Suppressor macrophage (primary cell): ENCODE data around the gene HEXD.
A peak's percentile ranks its signal among the peaks of the same experiment; 100 is the strongest.
"Not testable (repeated sequence)": the region's sequence is repeated elsewhere in the genome, so short reads cannot be mapped to it uniquely, and the experiment has no call there.

Experiments
- DNase-seq, 4 experiments: peaks; one replicate each; pipeline ENCODE4 v3.0.0-alpha.2; 2020 to 2022

Gene HEXD

DNA sequence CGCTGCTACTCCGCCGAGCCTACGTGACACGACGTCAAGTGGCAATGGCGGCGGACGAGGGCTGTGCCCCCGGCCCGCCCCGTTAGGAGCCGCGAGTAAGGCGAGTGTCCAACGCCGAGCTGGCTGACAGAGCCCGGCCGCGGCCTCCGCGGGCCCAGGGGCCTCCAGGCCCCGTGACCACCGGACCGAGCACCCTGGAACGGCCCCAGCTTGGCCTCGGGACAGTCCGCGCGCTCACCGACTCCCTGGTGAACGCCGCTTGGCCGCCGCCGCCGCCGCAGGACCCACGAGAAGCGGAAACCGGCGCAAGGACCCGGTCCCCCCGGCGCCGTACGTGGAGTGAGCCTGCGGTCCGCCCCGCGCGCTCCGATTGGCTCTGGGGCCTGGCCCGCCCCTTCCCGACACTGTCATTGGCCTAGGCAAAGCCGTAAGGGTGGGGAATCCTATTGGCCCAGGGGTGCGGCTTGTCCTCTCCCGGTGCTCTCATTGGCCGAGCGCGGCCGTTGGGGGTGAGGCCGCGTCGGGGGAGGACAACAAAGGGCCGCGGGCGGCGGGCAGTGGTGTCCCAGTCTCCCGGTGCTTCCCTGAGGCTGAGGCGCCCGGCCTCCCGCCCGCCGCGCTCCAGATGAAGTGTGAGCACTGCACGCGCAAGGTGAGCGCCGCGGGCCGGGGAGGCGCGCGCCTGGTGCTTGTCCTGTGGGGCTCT lies 40.2 kb downstream of the HEXD start, which contains the start of gene NARF:
NARF (plus strand) TSS at position 563 of the 706 bp plus-strand sequence; CDS start at position 626, 63 bp downstream.
- DNase-seq = peak; percentile 98 to 100 (median 99)

- DNase-seq = peak; percentile 47 to 68 (median 55)
Observed at GRCh38 chr17:82458885-82459424, 40.8 kb downstream of the HEXD start.

GRCh38 chr17:82459936-82460335 lies 41.8 kb downstream of the HEXD start:
- not testable (repeated sequence) for DNase-seq

DNA sequence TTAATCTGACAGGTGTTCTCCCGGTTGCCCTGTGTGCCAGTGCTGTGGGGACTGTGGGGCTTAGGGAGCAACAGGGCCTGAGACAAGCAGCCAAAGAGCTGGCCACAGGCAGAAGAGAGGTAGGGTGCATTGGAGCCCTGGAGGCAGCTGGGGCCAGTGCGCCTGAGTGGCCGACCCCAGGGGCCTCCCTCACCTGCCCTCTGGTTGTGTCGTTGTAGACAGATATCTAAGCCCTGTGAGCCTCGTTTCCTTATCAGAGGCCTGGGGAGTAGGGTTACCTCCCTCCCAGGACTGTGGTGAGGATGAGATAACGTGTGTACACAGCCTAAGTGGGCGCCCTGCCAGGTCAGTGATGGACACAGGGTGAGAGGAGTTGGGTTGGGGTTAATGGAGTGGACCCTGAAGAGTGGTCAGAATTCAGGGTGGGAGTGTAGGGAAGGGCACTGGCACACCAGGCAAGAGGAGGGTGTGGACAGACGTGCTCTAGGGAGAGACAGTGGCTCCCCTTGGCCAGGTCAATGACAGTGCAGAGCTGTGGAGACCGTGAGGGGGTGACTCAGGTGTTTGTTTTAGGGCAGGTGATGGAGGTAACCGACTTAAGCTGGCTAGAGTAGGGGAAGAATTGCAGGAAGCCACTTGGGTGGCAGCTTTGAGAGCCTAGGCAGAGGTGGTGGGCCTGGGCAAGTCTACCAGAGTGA lies 43.8 kb downstream of the HEXD start:
- DNase-seq = no peak

DNA sequence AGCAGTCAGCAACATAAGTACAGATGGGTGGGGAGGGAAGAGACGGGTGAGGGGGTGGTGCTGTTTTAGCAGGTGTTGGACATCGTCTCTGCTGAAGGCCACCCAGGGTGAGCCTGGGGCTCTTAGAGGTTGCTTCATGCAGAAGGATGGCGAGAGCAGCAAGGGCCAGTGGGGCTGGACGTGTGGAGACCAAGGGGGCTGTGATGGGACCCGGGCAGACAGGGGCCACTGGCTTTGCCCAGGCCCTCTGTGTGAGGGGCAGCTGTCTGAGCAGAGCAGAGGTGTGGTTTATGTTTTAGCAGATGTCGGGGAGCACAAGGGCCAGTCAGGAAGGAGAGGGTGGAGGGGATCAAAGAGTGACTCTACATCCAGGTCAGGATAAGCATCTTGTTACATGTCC lies 45.2 kb downstream of the HEXD start:
- no peak for DNase-seq

DNA sequence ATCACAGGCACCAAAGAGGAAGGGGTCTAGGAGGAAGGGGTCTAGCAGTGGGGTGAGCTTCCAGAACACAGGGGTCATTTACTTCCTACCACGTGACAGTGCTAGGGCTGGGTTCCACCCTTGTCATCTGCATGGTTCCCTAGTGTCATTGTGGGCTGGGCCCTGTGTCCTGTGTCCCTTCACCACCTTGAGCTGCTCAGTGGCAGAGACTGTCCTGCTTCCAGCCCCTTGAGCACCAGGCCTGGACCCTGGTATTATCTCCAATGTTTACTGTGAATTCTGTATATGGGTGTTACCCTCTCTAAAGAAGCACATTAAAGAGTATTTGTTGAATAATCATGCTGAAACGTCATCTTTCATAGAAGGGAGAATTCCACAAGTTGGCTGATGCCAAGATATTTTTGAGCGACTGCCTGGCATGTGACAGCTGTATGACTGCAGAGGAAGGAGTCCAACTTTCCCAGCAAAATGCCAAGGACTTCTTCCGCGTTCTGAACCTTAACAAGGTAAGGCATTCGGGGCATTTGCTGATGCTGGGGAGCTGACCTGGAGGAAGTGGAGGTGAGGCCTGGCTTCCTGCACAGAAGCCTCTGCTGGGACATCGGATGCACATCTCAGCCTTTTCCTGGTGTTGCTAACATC lies 45.9 kb downstream of the HEXD start:
- no peak for DNase-seq

DNA sequence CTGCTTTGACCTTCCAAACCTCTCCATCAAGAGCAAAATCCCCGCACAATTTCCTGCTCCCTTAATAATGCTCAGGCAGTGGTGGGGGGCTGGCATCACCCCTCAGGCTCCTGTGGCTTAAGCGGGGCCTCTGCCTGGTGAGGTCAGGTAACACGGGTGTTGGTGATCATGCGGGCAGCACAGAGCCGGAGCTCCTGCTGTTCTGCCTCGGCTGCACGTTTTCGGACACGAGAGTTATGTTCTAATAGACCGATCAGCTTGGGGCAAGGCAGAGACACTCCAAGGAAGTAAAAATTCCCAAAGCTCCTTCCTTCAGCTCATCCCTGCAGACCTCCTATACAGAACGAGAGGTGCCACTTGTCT lies 46.4 kb downstream of the HEXD start:
- no peak for DNase-seq

- DNase-seq = peak in 2 of 4 experiments; percentile 24 to 29
Observed at GRCh38 chr17:82465023-82465603, 47.0 kb downstream of the HEXD start.

GRCh38 chr17:82468692-82469091 lies 50.5 kb downstream of the HEXD start:
- DNase-seq = no peak

GRCh38 chr17:82470065-82470464 lies 51.9 kb downstream of the HEXD start:
- no peak for DNase-seq

- DNase-seq = no peak
Observed at GRCh38 chr17:82474223-82475010, 56.3 kb downstream of the HEXD start.

DNA sequence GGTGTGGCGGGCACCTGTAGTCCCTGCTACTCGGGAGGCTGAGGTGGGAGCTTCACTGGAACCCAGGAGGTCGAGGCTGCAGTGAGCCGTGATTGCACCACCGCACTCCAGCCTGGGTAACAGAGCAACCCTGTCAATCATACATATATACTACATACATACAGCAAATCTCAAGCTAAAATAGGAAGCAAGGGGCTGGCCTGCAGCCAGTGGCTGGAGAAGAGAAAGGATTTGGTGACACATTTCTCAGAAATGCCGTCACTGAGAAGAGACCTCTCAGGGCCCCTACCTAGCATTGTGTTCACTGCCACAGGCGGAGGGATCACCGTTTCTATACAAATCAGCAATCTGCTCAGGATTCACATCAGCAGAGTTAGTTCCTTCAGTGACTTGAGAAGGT lies 57.3 kb downstream of the HEXD start:
- no peak for DNase-seq

- DNase-seq = no peak
Observed at GRCh38 chr17:82477934-82478333, 59.8 kb downstream of the HEXD start.

GRCh38 chr17:82479602-82480001 lies 61.5 kb downstream of the HEXD start:
- no peak for DNase-seq

DNA sequence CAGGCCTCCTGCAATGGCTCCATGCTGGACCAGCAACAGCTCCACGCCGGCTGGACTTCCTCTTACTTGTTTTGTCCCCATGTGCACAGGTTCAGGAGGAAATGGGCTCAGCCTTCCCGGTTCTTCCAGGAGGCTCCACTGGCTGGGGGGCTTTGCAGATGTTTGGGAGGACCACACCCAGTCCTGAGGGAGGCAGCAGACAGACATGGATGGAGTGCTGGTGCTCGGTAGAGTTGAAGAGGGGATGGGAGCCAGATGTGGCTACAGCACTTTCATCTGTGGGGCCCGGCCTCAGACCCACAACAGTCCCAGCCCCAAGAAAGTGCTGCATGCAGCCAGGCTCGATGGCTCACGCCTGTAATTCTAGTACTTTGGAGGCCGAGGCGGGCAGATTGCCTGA lies 62.2 kb downstream of the HEXD start:
- DNase-seq = no peak

- DNase-seq = no peak
Observed at GRCh38 chr17:82483204-82483660, 65.1 kb downstream of the HEXD start.

GRCh38 chr17:82483836-82484235 lies 65.7 kb downstream of the HEXD start:
- DNase-seq = no peak

DNA sequence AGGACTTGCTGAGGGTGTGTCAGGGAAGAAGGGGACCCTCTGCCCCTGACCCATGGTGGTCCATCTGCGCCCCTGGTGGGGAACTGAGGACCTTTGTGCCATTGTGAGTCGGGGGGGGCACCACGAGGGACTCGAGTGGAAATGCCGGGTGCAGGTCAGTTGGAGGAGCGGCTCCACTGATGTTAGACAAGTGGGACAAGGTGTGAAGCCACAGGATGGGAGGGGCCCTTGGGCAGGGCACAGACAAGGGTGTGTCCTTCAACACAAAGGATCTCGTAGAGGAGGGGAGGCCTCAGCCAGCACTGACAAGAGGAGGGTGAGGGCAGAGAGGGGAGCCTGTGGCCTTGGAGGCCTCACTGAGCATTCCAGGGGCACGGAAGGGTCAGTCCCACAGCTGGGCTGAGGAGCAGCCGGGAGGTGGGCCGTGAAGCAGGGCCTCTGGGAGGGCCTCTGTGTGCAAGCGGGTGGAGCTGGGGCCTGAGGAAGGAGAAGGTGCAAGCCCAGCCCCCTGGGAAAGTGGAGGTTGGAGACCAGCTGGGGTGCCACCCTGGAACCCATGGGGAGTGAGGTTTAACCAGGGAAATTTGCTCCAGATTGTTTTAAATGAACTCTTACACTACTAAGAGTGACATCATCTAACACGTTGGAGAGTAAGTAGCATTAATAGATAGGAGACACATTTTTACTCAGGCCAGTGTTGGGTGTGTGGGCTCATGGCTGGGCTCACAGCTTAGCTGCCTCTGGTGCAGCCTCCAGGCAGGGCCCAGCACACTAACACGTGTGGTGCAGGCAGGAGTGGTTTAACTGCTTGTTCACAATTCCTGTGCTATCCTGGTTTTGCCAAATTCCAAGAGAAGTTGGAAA lies 68.3 kb downstream of the HEXD start:
- DNase-seq = no peak

DNA sequence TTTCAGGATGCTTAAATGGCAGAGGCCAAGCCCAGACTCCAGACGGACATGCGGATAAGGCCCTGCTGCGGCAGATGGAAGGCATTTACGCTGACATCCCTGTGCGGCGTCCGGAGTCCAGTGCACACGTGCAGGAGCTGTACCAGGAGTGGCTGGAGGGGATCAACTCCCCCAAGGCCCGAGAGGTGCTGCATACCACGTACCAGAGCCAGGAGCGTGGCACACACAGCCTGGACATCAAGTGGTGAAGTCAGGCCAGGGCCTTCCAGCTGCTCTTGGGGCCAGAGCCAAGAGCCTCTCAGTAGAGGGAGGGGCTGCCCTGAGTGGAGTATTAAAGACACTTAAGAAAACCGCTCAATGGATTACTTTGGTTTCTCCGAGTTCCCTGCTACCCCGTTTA lies 69.8 kb downstream of the HEXD start:
- no peak for DNase-seq

DNA sequence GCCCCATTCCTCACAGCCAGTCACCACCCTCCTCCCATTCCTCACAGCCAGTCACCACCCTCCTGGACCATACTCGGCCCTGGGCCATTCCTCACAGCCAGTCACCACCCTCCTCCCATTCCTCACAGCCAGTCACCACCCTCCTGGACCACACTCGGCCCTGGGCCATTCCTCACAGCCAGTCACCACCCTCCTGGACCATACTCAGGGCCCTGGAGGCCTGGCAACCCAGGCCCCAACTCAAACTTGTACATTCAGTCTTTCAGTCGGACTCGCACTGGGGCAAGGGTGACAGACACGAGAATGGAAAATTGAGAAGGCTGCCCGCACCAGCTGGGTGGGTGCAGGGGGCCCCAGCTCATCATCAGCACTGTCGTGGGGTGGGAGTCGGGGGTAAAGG lies 71.0 kb downstream of the HEXD start:
- no peak for DNase-seq

- no peak for DNase-seq
Observed at GRCh38 chr17:82489851-82490511, 71.8 kb downstream of the HEXD start.
